Measurements from ENCODE around the gene ZC3H14.

Gene ZC3H14

GRCh38 chr14:88628462-88628861 is 65.6 kb downstream of the ZC3H14 start:
- Histone ChIP-seq H3K4me1 (ENCODE audit: control insufficient read depth, insufficient read depth, low read length, poor library complexity, severe bottlenecking) (peaks cover 5% of the 10 kb centered on the region), H3K27ac (ENCODE audit: low read depth, low read length, severe bottlenecking) (no peak overlapping the region), H3K9me3 (ENCODE audit: control insufficient read depth, low read length) (no peaks in the 10 kb centered on the region), H3K36me3 (ENCODE audit: control insufficient read depth, insufficient read depth, low read length) (no peaks in the 10 kb centered on the region), H3K4me3 (ENCODE audit: extremely low read depth, insufficient read depth, low read length, poor library complexity, severe bottlenecking) (no peak overlapping the region)

- Histone ChIP-seq H3K27ac (ENCODE audit: low read depth, low read length, severe bottlenecking) (peak overlapping the region; percentile 1), H3K4me1 (ENCODE audit: control insufficient read depth, insufficient read depth, low read length, poor library complexity, severe bottlenecking) (peaks cover 5% of the 10 kb centered on the region), H3K36me3 (ENCODE audit: control insufficient read depth, insufficient read depth, low read length) (no peaks in the 10 kb centered on the region), H3K9me3 (ENCODE audit: control insufficient read depth, low read length) (no peaks in the 10 kb centered on the region), H3K4me3 (ENCODE audit: extremely low read depth, insufficient read depth, low read length, poor library complexity, severe bottlenecking) (no peak overlapping the region)
- 82 to 89% methylated on average over 5 to 6 of the region's 6 CpGs for WGBS, 2 experiments (ENCODE audit: insufficient coverage in 2 of 2)
These were observed 67.7 kb downstream of the ZC3H14 start for GRCh38 chr14:88630565-88630964.

- no peaks in the 10 kb centered on the region for H3K36me3 ChIP-seq (ENCODE audit: control insufficient read depth, insufficient read depth, low read length)
- no peak overlapping the region for H3K27ac ChIP-seq (ENCODE audit: low read depth, low read length, severe bottlenecking)
- 83% methylated on average over 2 of the region's 3 CpGs; no CpG with 5 or more reads in 1 of the 2 experiments for WGBS, 2 experiments (ENCODE audit: insufficient coverage in 2 of 2)
- H3K4me1 ChIP-seq (ENCODE audit: control insufficient read depth, insufficient read depth, low read length, poor library complexity, severe bottlenecking) = peaks cover 5% of the 10 kb centered on the region
- no peak overlapping the region for H3K4me3 ChIP-seq (ENCODE audit: extremely low read depth, insufficient read depth, low read length, poor library complexity, severe bottlenecking)
- H3K9me3 ChIP-seq (ENCODE audit: control insufficient read depth, low read length) = no peaks in the 10 kb centered on the region
These were observed 68.3 kb downstream of the ZC3H14 start for GRCh38 chr14:88631091-88631490.

GRCh38 chr14:88632512-88632911 is 69.7 kb downstream of the ZC3H14 start:
- no CpG with 5 or more reads among the region's 2 CpGs for WGBS, 2 experiments (ENCODE audit: insufficient coverage in 2 of 2)
- no peaks in the 10 kb centered on the region for H3K36me3 ChIP-seq (ENCODE audit: control insufficient read depth, insufficient read depth, low read length)
- H3K4me3 ChIP-seq (ENCODE audit: extremely low read depth, insufficient read depth, low read length, poor library complexity, severe bottlenecking) = no peak overlapping the region
- H3K27ac ChIP-seq (ENCODE audit: low read depth, low read length, severe bottlenecking) = no peak overlapping the region
- H3K9me3 ChIP-seq (ENCODE audit: control insufficient read depth, low read length) = no peaks in the 10 kb centered on the region
- H3K4me1 ChIP-seq (ENCODE audit: control insufficient read depth, insufficient read depth, low read length, poor library complexity, severe bottlenecking) = peaks cover 5% of the 10 kb centered on the region

GRCh38 chr14:88639221-88639620 is 76.4 kb downstream of the ZC3H14 start:
- WGBS, 2 experiments (ENCODE audit: insufficient coverage in 2 of 2) = 80% methylated on average over 1 of the region's 1 CpG; no CpG with 5 or more reads in 1 of the 2 experiments
- Histone ChIP-seq H3K4me3 (ENCODE audit: extremely low read depth, insufficient read depth, low read length, poor library complexity, severe bottlenecking) (no peak overlapping the region), H3K4me1 (ENCODE audit: control insufficient read depth, insufficient read depth, low read length, poor library complexity, severe bottlenecking) (no peaks in the 10 kb centered on the region), H3K27ac (ENCODE audit: low read depth, low read length, severe bottlenecking) (no peak overlapping the region), H3K9me3 (ENCODE audit: control insufficient read depth, low read length) (no peaks in the 10 kb centered on the region), H3K36me3 (ENCODE audit: control insufficient read depth, insufficient read depth, low read length) (no peaks in the 10 kb centered on the region)

GRCh38 chr14:88660056-88660455 is 97.2 kb downstream of the ZC3H14 start:
- H3K4me1 ChIP-seq (ENCODE audit: control insufficient read depth, insufficient read depth, low read length, poor library complexity, severe bottlenecking) = no peaks in the 10 kb centered on the region
- no peak overlapping the region for H3K27ac ChIP-seq (ENCODE audit: low read depth, low read length, severe bottlenecking)
- no peaks in the 10 kb centered on the region for H3K36me3 ChIP-seq (ENCODE audit: control insufficient read depth, insufficient read depth, low read length)
- H3K4me3 ChIP-seq (ENCODE audit: extremely low read depth, insufficient read depth, low read length, poor library complexity, severe bottlenecking) = no peak overlapping the region
- 96 to 97% methylated on average over 3 to 5 of the region's 5 CpGs for WGBS, 2 experiments (ENCODE audit: insufficient coverage in 2 of 2)
- H3K9me3 ChIP-seq (ENCODE audit: control insufficient read depth, low read length) = no peaks in the 10 kb centered on the region

- 54 to 82% methylated on average over 2 to 4 of the region's 4 CpGs for WGBS, 2 experiments (ENCODE audit: insufficient coverage in 2 of 2)
- Histone ChIP-seq H3K9me3 (ENCODE audit: control insufficient read depth, low read length) (no peaks in the 10 kb centered on the region), H3K27ac (ENCODE audit: low read depth, low read length, severe bottlenecking) (no peak overlapping the region), H3K4me1 (ENCODE audit: control insufficient read depth, insufficient read depth, low read length, poor library complexity, severe bottlenecking) (no peaks in the 10 kb centered on the region), H3K4me3 (ENCODE audit: extremely low read depth, insufficient read depth, low read length, poor library complexity, severe bottlenecking) (no peak overlapping the region), H3K36me3 (ENCODE audit: control insufficient read depth, insufficient read depth, low read length) (no peaks in the 10 kb centered on the region)
These were observed 104.9 kb downstream of the ZC3H14 start for GRCh38 chr14:88667555-88668273.

GRCh38 chr14:88668448-88669116 is 105.7 kb downstream of the ZC3H14 start:
- Histone ChIP-seq H3K36me3 (ENCODE audit: control insufficient read depth, insufficient read depth, low read length) (no peaks in the 10 kb centered on the region), H3K4me1 (ENCODE audit: control insufficient read depth, insufficient read depth, low read length, poor library complexity, severe bottlenecking) (no peaks in the 10 kb centered on the region), H3K9me3 (ENCODE audit: control insufficient read depth, low read length) (no peaks in the 10 kb centered on the region), H3K4me3 (ENCODE audit: extremely low read depth, insufficient read depth, low read length, poor library complexity, severe bottlenecking) (no peak overlapping the region), H3K27ac (ENCODE audit: low read depth, low read length, severe bottlenecking) (no peak overlapping the region)
- WGBS, 2 experiments (ENCODE audit: insufficient coverage in 2 of 2) = 93 to 100% methylated on average over 2 to 3 of the region's 3 CpGs

GRCh38 chr14:88669346-88669745 is 106.5 kb downstream of the ZC3H14 start:
- no peak overlapping the region for H3K27ac ChIP-seq (ENCODE audit: low read depth, low read length, severe bottlenecking)
- 77 to 90% methylated on average over 4 of the region's 4 CpGs for WGBS, 2 experiments (ENCODE audit: insufficient coverage in 2 of 2)
- no peaks in the 10 kb centered on the region for H3K9me3 ChIP-seq (ENCODE audit: control insufficient read depth, low read length)
- H3K4me1 ChIP-seq (ENCODE audit: control insufficient read depth, insufficient read depth, low read length, poor library complexity, severe bottlenecking) = no peaks in the 10 kb centered on the region
- H3K4me3 ChIP-seq (ENCODE audit: extremely low read depth, insufficient read depth, low read length, poor library complexity, severe bottlenecking) = no peak overlapping the region
- H3K36me3 ChIP-seq (ENCODE audit: control insufficient read depth, insufficient read depth, low read length) = no peaks in the 10 kb centered on the region

All from mesodermal cell (in vitro differentiated cells).